Measurements from ENCODE around the gene INSC. TPM values are rescaled to one million over a fixed set of nuclear protein-coding genes. Genes with fewer than 3 reads are reported as not detected.

INSC gene
- total and polyA plus RNA-seq, 2 of the 8 experiments (the other 6 are each of a cell fraction or from before 2014, with no cell fraction given): 0.58 to 0.59 TPM

- ChIA-PET CTCF (ENCODE audit: partially characterized antibody) (no interaction called here), POLR2A (ENCODE audit: partially characterized antibody) (no interaction called here)
- no peak overlapping the region for H3K23ac ChIP-seq (ENCODE audit: insufficient read length)
- H4K5ac ChIP-seq (ENCODE audit: insufficient read length, low read depth, low read length): no peak overlapping the region
- H3K79me1 ChIP-seq (ENCODE audit: low read depth, low read length): no peaks in the 10 kb centered on the region
- H4K91ac ChIP-seq (replicated peaks; ENCODE audit: insufficient read length, low read length): no peak overlapping the region
- no peak overlapping the region for H2BK20ac ChIP-seq (ENCODE audit: low read length)
- H3K79me2 ChIP-seq (ENCODE audit: control insufficient read depth in 1 of 2, insufficient read depth in 2 of 2, low read length in 2 of 2): no peaks in the 10 kb centered on the region
- no peak overlapping the region for H3K18ac ChIP-seq (ENCODE audit: extremely low read depth, low read length)
- H3K23me2 ChIP-seq (ENCODE audit: low read depth, low read length): no peaks in the 10 kb centered on the region
- H2BK12ac ChIP-seq (ENCODE audit: low read depth, low read length): no peak overlapping the region
- no peaks in the 10 kb centered on the region for H3K27me3 ChIP-seq (replicated peaks in 1 of 4; ENCODE audit: control insufficient read depth in 3 of 4, extremely low read depth in 1 of 4, insufficient read depth in 3 of 4, low read length in 3 of 4)
- no peak overlapping the region for H3K27ac ChIP-seq (ENCODE audit: low read depth, low read length)
- FAIRE-seq: no peak
- H3K4me3 ChIP-seq (ENCODE audit: extremely low read depth in 1 of 4, insufficient read depth in 2 of 4, low read depth in 3 of 4, low read length in 4 of 4): no peak overlapping the region
- DNase-seq (ENCODE audit: low read depth in 1 of 2, low spot score in 2 of 2): no peak
- no peak overlapping the region for H2BK15ac ChIP-seq (ENCODE audit: low read length)
- no peaks in the 10 kb centered on the region for H4K20me1 ChIP-seq (replicated peaks in 1 of 2; ENCODE audit: control insufficient read depth in 1 of 2, insufficient read depth in 2 of 2, low read length in 2 of 2)
- H2AFZ ChIP-seq (ENCODE audit: low read length): no peak overlapping the region
- no peak overlapping the region for H3K4me2 ChIP-seq (ENCODE audit: insufficient read depth in 1 of 2, low read depth in 2 of 2, low read length in 2 of 2)
- no peak overlapping the region for H2BK120ac ChIP-seq (replicated peaks; ENCODE audit: low read depth, low read length)
- H3K4ac ChIP-seq (replicated peaks; ENCODE audit: insufficient read length, low read depth, low read length): no peak overlapping the region
- no peaks in the 10 kb centered on the region for H3K36me3 ChIP-seq (ENCODE audit: control insufficient read depth in 2 of 4, insufficient read depth in 4 of 4, low read length in 3 of 4)
- no peak overlapping the region for H3K9ac ChIP-seq (replicated peaks in 1 of 4; ENCODE audit: extremely low read depth in 1 of 4, low read depth in 3 of 4, low read length in 3 of 4)
- H3K14ac ChIP-seq (ENCODE audit: insufficient read length): no peak overlapping the region
- H3K56ac ChIP-seq (replicated peaks; ENCODE audit: insufficient read length, low read depth, low read length): no peak overlapping the region
- H3K9me3 ChIP-seq (ENCODE audit: insufficient read depth in 2 of 2, low read depth in 1 of 2, low read length in 1 of 2): peaks cover 3 to 14% of the 10 kb centered on the region in 2 experiments; a peak in 3 of 4 replicates
- no peak overlapping the region for H4K8ac ChIP-seq (ENCODE audit: extremely low read depth, insufficient read depth, low read length)
- no peak overlapping the region for H2AK5ac ChIP-seq (ENCODE audit: low read depth, low read length)
- TF ChIP-seq SIN3A (conservative IDR thresholded peaks at IDR 0.05 in 1 of 2, IDR thresholded peaks at IDR 0.05 in 1 of 2; ENCODE audit: low read depth in 1 of 2, low read length in 2 of 2) (no peak), CTBP2 (IDR thresholded peaks at IDR 0.05; ENCODE audit: borderline replicate concordance, insufficient read depth, insufficient read length, low read length) (no peak), SP1 (IDR thresholded peaks at IDR 0.05; ENCODE audit: low read depth, low read length) (no peak)
- H2BK5ac ChIP-seq (ENCODE audit: low read depth, low read length): no peak overlapping the region
- no peaks in the 10 kb centered on the region for H3K4me1 ChIP-seq (replicated peaks in 1 of 4; ENCODE audit: control insufficient read depth in 3 of 4, insufficient read depth in 4 of 4, low read length in 3 of 4)
These were observed 153.9 kb downstream of the INSC start for GRCh38 chr11:15268598-15268997.
